GM12891 (cell line): Measurements from ENCODE around the gene MRPS16.

Experiments
- POLR2A ChIP-seq: IDR thresholded peaks from 2 replicates; pipeline ENCODE4 v1.6.1; 2011; ENCODE audit warnings: low read depth, low read length, control low read depth
- POLR2AphosphoS5 ChIP-seq: IDR thresholded peaks from 2 replicates; pipeline ENCODE4 v1.6.1; 2011; ENCODE audit warnings: low read depth, low read length, control low read depth
- SPI1 ChIP-seq: IDR thresholded peaks from 2 replicates; pipeline ENCODE4 v1.6.1; 2011; ENCODE audit warnings: low read depth, low read length, control low read depth
- TAF1 ChIP-seq: IDR thresholded peaks from 2 replicates; pipeline ENCODE4 v1.6.1; 2011; ENCODE audit warnings: low read depth, low read length, control low read depth

DNA sequence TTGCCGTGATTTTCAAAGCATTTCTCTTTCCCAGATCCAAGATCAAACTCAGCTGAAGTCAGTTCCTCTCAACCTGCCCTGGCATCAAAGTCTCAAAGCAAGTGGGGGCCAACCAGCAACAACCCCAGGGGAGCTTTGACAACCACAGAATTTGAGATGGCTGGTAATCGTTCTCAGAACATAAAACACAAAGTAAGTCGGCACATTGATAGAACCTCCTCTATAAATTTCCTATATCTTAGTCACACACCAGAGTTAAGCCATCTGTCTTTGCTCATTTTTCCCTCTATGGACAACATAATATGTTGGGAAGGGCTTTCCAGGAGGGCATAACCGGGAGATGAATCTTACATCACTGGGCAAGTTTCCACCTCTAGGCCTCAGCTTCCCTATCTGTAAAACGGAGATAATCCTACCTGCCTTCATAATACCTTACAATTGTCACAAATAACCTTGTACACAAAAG is 4.2 kb downstream of the MRPS16 start:
- TF ChIP-seq TAF1 (no peak), POLR2AphosphoS5 (no peak), POLR2A (no peak), SPI1 (no peak)
